H1 (cell line): ENCODE results near the gene TCERG1L. TPM values are rescaled to one million over a fixed set of nuclear protein-coding genes. Genes with fewer than 3 reads are reported as not detected.

ENCODE experiments used
- CBX5 ChIP-seq: fragments of 300-800, 300-1000 bp; sonication (generic); IDR thresholded peaks from 2 replicates; pipeline ENCODE4 v1.7.1; 2016; ENCODE audit warnings: antibody characterized with exemption, low read length, low read depth
- HDAC2 ChIP-seq, 2 experiments: fragments of 300-600 bp in 1 of 2; sonication (generic) in 1 of 2; IDR thresholded peaks; 2 replicates each; pipeline ENCODE4 v1.6.1; 2011 to 2012; ENCODE audit warnings: low read depth in 2 of 2, low read length in 2 of 2, mild to moderate bottlenecking in 2 of 2, moderate library complexity in 2 of 2, borderline replicate concordance in 1 of 2, inconsistent platforms in 1 of 2
- SIRT6 ChIP-seq: IDR thresholded peaks from one replicate; pipeline ENCODE4 v1.7.1; 2012; ENCODE audit warnings: low read length, inconsistent platforms
- TAF7 ChIP-seq: optimal IDR thresholded peaks from 2 replicates; pipeline ENCODE3; 2011; ENCODE audit warnings: low read depth, mild to moderate bottlenecking, inconsistent platforms, low read length, moderate library complexity, borderline replicate concordance
- polyA plus RNA-seq, 7 experiments: library from polyadenylated mRNA; depleted of rRNA in 3 of 7; stranded (reverse) in 5 of 7; unstranded in 2 of 7; fragments of >200 nt in 5 of 7; fragments of 200-250 nt in 2 of 7; gene quantifications; 1 replicate in 5 of 7; 2 replicates in 1 of 7; 4 replicates in 1 of 7; pipeline versions ENCODE4 v1.2.1 to v1.2.3, GENCODE V29; 2011 to 2013; ENCODE audit warnings: missing spikeins in 2 of 7, mixed read lengths in 2 of 7
- total RNA-seq: library from RNA; stranded (reverse); fragmentation: NEBNext Ultra II Directional; extraction: Animal tissue kit (Norgen Biotek cat#: 25700); gene quantifications from 2 replicates; pipeline ENCODE4 v1.2.1, GENCODE V29; 2021
- TF ChIP-seq, protein P1 (sequence below): IDR thresholded peaks from 2 replicates; pipeline ENCODE4 v1.6.1; 2012; ENCODE audit warnings: inconsistent platforms

The TCERG1L gene
- total and polyA plus RNA-seq, 2 of the 8 experiments (the other 6 are each of a cell fraction or from before 2014, with no cell fraction given), result 3.9 to 6.9 TPM

DNA sequence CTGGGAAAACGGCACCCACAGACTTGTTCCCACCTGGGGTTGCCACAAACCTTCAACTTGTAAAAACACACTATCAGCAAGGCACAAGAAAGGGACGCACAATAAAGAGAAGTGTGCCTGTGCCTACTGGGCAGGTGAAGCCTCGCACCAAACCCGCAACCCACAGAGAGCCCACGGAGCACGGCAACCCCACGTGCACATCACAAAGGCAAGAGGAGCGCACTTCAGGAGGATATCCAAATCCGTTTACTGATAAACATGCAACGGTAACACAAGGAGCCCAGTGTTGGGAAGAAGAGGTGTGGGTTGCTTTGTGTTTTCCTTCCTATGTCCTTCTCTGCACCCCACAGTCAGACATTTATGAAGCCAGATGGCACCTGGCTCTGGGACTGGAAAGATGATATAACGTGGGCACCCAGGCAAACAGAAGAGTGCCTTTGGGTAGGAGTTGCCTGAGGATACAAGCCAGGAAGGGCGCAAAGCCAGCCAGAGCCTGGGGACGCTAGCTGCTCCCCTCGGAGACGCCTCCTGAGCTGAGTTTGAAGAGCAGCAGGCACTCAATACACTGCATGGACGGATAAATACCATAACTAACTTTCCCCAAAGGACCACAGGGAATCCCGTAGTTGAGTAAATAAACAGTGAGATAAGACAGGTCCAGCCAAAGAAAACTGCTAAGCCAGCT is 41.6 kb downstream of the TCERG1L start (continued):
- TF ChIP-seq HDAC2 (IDR thresholded peaks at IDR 0.05; ENCODE audit: borderline replicate concordance in 1 of 2, low read depth in 2 of 2, low read length in 2 of 2) (no peak), TAF7 (no peak), CBX5 (no peak), SIRT6 (no peak)
- TF ChIP-seq, protein P1, sequence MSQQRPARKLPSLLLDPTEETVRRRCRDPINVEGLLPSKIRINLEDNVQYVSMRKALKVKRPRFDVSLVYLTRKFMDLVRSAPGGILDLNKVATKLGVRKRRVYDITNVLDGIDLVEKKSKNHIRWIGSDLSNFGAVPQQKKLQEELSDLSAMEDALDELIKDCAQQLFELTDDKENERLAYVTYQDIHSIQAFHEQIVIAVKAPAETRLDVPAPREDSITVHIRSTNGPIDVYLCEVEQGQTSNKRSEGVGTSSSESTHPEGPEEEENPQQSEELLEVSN, result no peak
